ENCODE results near the gene ASB9.

ASB9 gene

GRCh38 chrX:15194146-15194545 lies 75.7 kb downstream of the ASB9 start:
- Histone ChIP-seq H3K4me1 (ENCODE audit: control extremely low read depth in 1 of 4, control insufficient read depth in 4 of 4, insufficient read depth in 4 of 4, low read length in 3 of 4) (no peaks in the 10 kb centered on the region), H3K27ac (ENCODE audit: insufficient read depth in 1 of 2, low read depth in 1 of 2, low read length in 2 of 2, poor library complexity in 1 of 2, severe bottlenecking in 2 of 2) (no peak overlapping the region), H3K4me3 (ENCODE audit: control insufficient read depth in 1 of 7, extremely low read depth in 1 of 7, insufficient read depth in 4 of 7, low read depth in 2 of 7, low read length in 6 of 7) (no peak overlapping the region), H3K27me3 (replicated peaks in 2 of 5; ENCODE audit: control insufficient read depth in 4 of 5, insufficient read depth in 5 of 5, low read length in 4 of 5) (peaks cover 0 to 2% (median 0%) of the 10 kb centered on the region in 5 experiments), H3K9me3 (ENCODE audit: control extremely low read depth in 1 of 5, control insufficient read depth in 4 of 5, insufficient read depth in 2 of 5, low read depth in 1 of 5, low read length in 4 of 5) (no peaks in the 10 kb centered on the region), H3K36me3 (ENCODE audit: control insufficient read depth in 4 of 4, insufficient read depth in 4 of 4, low read length in 3 of 4) (no peaks in the 10 kb centered on the region)
- DNase-seq: no peak
- WGBS (ENCODE audit: insufficient coverage): 94% methylated on average over 2 of the region's 3 CpGs
- POLR2A ChIA-PET: no interaction called here
- CTCF ChIA-PET: no interaction called here

Measured in common myeloid progenitor, CD34-positive (primary cell).